NCI-H526 treated with DMSO at 0.1 percent for 48 hours (cell line): ENCODE measurements around the gene SLC35E1.
"Not testable (repeated sequence)": the region's sequence is repeated elsewhere in the genome, so short reads cannot be mapped to it uniquely, and the experiment has no call there.

Source experiments
- DNase-seq: peaks from one replicate; lab custom pipeline; 2025; lab: John Stamatoyannopoulos, UW

Gene SLC35E1

DNA sequence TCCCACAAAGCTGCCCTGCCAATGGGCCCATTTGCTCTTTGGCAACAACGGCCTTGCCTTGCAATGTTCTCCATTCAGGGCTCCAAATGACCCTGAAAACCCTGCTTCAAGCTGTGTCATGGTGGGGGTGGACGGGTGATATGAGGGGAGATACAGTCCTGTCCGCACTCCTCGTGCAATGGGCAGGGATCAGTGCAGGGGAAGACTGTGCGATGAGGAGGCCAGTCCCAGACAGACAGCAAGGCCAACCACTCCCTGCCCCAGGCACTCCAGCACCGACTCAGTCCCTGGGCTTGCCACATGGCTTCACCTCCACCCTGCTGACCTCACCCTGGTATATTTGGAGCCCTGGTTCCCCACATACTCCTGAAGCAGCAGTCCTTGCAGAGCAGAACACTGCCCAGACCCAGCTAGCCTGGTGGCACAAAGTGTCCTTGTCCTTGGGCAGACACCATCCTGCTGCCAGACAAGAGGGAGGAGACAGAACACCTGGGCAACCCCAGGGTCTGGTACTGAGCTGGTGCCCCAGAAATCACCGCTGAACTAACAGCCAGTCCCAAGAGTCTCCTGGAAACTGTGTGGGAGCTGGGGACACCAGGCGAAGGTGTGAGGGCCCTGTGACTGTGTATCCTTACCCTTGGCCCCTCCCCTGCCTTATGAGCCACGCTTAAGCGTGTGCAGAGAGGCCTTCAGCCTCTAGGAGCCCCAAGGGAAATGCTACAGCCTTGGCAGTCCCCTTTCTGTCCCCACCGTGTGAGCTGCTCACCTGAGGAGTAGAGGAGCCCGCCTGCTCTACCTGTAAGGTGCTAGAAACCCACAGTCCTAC, 9.1 kb upstream of the SLC35E1 start:
- DNase-seq: no peak

GRCh38 chr19:16579381-16579780, 7.2 kb upstream of the SLC35E1 start:
- no peak for DNase-seq

- no peak for DNase-seq
Measured at GRCh38 chr19:16577531-16577985, 5.3 kb upstream of the SLC35E1 start.

- DNase-seq: no peak
Measured at GRCh38 chr19:16576690-16577530, 4.7 kb upstream of the SLC35E1 start.

DNA sequence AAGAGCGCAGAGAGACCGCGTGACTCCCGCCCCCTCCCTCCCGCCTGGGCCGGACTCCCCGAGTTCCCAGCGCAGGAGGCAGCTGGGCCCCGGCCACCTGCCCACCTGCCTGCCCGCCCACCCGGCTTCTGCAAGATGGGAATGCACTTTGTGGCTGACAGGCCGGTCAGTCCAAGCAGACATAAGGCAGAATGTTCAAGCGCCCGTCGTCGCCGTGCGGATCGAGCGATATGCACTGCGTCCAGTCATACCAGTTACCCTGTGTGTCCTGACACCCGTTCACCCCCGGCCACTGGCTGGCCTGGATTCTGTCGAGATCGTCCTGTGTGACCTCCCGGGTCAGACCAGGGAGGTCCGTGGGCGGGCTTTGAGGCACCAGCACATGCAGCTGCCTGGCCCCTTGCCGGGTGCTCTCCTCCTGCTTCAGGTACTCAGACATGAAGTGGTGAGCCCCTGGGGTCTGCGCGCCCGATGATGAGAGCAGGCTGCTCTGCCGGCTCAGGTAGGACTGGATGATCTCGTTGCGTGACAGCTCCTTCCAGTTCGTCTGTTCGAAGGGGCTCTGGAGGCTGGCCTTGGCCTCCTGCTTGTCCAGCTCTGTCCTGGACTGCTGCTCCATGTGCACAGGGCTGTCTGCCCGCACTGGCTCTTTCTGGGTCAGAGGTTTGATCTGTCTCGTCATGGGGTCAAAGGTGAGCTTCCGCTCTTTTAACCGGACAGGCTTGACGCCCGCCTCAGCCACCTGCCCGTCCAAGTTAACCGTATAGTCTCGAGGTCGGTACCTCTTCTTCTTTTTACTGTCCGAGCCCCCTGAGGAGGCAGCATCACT, 3.9 kb upstream of the SLC35E1 start:
- DNase-seq: no peak

DNA sequence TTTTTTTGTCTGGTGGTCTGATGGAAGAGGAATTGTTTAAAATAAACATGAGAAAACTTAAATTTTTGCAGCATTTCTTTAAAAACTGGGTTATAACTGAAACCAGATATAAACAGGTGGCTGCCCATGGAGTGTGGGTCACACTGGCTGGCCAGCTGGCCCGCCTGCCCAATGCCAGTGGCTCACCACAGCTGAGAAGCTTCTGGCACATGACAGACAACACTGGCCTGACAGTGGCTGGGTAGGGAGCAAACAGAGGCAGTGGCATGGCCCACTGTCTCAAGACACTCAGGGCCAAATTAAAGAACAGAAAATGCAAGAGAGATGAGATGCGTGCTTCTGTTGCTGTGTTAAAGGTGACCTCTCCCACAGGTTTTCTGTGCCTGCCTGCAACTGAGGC, 3.1 kb upstream of the SLC35E1 start:
- DNase-seq: no peak

DNA sequence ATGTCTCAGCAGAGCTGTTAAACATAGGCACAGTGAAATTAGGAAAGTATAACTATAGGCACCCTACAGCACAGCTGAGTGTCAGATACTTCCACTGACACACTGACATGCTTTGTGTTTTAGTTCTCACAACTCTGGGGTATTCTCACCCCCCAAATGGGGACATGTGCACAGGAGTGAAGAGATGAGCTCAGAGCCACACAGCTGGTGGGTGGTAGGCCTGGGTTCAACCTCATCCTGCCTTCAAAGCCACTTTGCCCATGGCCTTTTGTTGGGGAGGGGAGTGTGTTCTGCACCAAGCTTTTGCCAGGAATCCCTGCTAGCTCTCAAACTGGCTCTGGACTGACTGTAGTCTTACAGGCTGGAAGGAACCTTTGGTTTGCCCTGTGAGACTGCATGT, 1.7 kb upstream of the SLC35E1 start:
- no peak for DNase-seq

DNA sequence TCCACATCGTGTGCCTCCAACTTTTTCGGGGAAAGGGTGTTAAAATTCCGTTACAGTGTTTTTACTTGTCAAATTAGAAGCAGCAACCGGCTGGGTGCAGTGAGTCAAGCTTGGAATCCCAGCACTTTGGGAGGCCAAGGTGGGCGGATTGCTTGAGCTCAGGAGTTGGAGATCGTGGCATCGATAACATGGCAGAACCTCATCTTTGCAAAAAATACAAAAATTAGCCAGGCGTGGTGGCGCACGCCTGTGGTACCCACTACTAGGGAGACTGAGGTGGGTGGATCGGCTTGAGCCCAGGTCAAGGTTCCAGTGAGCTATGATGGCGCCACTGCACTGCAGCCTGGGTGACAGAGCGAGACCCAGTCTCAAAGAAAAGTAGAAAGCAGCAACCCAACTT, 1.1 kb upstream of the SLC35E1 start:
- DNase-seq: no peak

GRCh38 chr19:16571822-16572331, 338 bp downstream of the SLC35E1 start:
- DNase-seq: no peak

- no peak for DNase-seq
Measured at GRCh38 chr19:16571283-16571682, 932 bp downstream of the SLC35E1 start.

GRCh38 chr19:16569609-16570320, 2.5 kb downstream of the SLC35E1 start:
- no peak for DNase-seq

DNA sequence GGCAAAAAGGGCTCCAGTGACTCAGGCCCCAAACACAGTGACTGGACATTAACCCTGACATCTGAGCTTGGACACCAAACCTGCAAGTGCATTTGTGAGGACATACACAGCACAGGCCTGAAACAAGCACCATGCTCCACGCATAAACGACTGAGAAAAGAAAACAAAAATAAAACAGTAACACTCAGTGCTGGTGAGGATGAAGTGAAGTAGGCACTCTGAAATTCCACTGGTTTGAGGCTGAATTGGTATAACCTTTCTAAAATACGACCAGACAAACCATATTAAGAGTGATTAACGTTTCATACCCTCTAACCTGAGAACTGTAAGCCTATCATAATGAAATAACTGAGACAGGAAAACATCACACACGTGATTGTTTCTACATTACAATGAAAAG, 5.5 kb downstream of the SLC35E1 start:
- DNase-seq: no peak

GRCh38 chr19:16566161-16566560, 6.1 kb downstream of the SLC35E1 start:
- no peak for DNase-seq

DNA sequence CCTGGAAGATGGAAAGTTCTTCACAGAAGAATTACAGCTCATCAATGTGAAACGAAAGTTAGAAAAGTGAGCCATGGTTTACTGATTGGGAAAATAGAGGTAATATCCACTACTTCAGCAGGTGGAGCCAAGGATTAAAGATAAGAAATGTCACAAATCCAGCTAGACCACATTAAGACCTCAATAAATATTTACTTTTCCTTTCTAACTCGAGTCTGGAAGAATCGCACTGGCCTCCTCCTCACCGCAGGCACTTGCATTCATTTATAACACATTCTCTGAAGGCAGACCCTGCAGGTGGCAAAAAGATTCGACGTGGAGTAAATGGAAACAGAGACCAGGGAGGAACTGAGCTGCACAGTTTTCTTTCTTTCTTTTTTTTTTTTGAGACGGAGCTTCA, 7.4 kb downstream of the SLC35E1 start:
- DNase-seq: no peak

- no peak for DNase-seq
Measured at GRCh38 chr19:16562608-16563025, 9.6 kb downstream of the SLC35E1 start.

GRCh38 chr19:16561382-16561781, 10.8 kb downstream of the SLC35E1 start:
- DNase-seq: no peak

DNA sequence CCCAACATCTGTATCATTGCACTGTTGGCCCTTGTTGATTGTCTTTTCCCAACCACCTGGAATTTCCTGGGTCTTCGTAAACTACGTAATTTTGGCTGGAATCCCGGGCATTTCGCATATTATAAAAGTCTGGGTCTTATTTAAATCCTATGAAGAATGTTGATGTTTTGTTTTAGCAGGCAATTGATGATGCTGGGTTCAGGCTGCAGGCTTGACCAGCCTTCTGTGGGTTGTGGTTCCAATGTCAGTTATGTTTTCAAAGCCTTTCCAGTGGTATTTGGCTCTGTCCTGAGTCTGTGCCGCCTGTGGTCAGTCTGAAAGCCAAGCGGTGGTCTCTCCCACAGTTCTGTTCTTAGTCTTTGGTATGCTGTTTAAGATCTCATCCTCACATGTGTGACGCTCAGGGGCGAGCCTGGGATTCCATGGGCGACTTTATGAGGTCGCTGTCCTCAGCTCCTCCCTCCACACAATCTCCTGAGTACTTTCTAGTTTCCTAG, 12.4 kb downstream of the SLC35E1 start:
- no peak for DNase-seq

- no peak for DNase-seq
Measured at GRCh38 chr19:16554776-16555175, 17.4 kb downstream of the SLC35E1 start.

DNA sequence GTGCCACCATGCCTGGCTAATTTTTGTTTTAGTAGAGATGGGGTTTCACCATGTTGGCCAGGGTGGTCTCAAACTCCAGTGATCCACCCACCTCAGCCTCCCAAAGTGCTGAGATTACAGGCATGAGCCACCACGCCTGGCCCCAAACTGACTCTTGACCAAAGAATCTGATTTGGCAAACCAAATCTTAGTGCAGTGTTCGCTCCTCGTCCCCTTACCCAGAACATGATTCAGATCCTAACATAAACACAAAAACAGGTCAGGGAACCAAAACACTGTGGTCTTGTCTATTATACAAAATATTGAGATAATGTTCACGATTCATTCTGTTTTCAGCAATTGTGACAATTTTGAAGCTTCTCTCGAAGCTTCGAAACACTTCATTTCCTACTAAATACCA, 20.3 kb downstream of the SLC35E1 start:
- not testable (repeated sequence) for DNase-seq

DNA sequence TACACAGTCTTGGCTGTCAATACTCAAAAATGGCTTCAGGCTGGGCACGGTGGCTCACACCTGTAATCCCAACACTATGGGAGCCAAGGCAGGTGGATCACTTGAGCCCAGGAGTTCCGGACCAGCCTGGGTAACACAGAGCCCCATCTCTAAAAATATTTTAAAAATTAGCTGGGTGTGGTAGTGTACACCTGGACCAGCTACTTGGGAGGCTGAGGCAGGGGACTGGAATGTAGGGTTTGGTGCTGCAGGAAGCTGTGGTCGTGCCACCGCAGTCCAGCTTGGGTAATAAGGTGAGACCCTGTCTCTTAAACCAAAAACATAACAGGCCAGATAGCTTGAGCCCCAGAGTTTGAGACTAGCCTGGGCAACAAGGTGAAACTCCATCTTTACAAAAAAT, 23.3 kb downstream of the SLC35E1 start:
- no peak for DNase-seq
